Heart left ventricle (tissue), 13 donors: ENCODE data around the gene TTLL5.

Experiments
- CTCF ChIP-seq, 12 donors: fragments of 200-600 bp; sonication (generic) in 4 of 12; IDR thresholded peaks; one replicate each; pipeline versions ENCODE4 v1.5.0 to v1.8.0; 2018 to 2022; ENCODE audit warnings: antibody characterized with exemption in 12 of 12, mild to moderate bottlenecking in 5 of 12
- POLR2A ChIP-seq, 2 donors: fragments of 450-650 bp; IDR thresholded peaks; one replicate each; pipeline ENCODE4 v1.6.1; 2017; ENCODE audit warnings: antibody characterized with exemption in 2 of 2, mild to moderate bottlenecking in 2 of 2, moderate library complexity in 2 of 2
- donor health status: ischemic (EF 13 %, LVEDD 7.1; RV severe dilation, severe dysfunction).
- donor health status: DM: no; HTN: yes; CAD: no.
- donor health status: DM: no; HTN: no; CAD: no.
- donor health status: ischemic (EF 25% LVEDD 6.9; RV normal size, moderate dysfunction).
- donor health status: ischemic (EF 25% LVEDD 5.7; RV mildly dilated, moderate dysfunction).
- donor health status: ischemic (EF 35%, LVEDD 5.7; RV mildly dilated, moderate dysfunction).
- donor health status: nonischemic (EF 11% LVEDD 7.7; RV severe dilation, severe dysfunction).
- donor health status: DM: yes; HTN: yes; CAD: no.
- donor health status: PGD.
- donor health status: ischemic (EF 29% LVEDD 5.4; RV normal size, mild dysfunction).
- donor health status: nonischemic (EF 23%, LVEDD 6.1; RV moderate dilation, normal function).

GRCh38 chr14:75861161-75861621 lies 200.1 kb downstream of the TTLL5 start:
- TF ChIP-seq CTCF (IDR thresholded peaks at IDR 0.05) (no peak), POLR2A (IDR thresholded peaks at IDR 0.05) (no peak)
